ENCODE data around the gene SLC38A11.
A peak's percentile ranks its signal among the peaks of the same experiment; 100 is the strongest.

The SLC38A11 gene

GRCh38 chr2:164975891-164976290 is 20.6 kb upstream of the SLC38A11 start:
- Histone ChIP-seq H3K79me2 (ENCODE audit: insufficient read depth, low read length) (no peaks in the 10 kb centered on the region), H3F3A (ENCODE audit: low read depth) (no peaks in the 10 kb centered on the region), H3K9me2 (replicated peaks; ENCODE audit: low read depth, low read length) (no peaks in the 10 kb centered on the region), H2AFZ (ENCODE audit: low read length) (no peak overlapping the region), H3K4me1 (ENCODE audit: insufficient read depth, low read length, poor library complexity, severe bottlenecking) (peaks cover 36% of the 10 kb centered on the region), H3K27me3 (ENCODE audit: insufficient read depth, low read length, poor library complexity, severe bottlenecking) (no peaks in the 10 kb centered on the region), H3K4me3 (ENCODE audit: low read length, poor library complexity, severe bottlenecking) (no peak overlapping the region), H3K9me3 (ENCODE audit: insufficient read depth, low read depth, low read length) (no peaks in the 10 kb centered on the region), H4K20me1 (ENCODE audit: insufficient read depth, low read length, poor library complexity, severe bottlenecking) (no peaks in the 10 kb centered on the region), H3K4me2 (ENCODE audit: low read depth, low read length, poor library complexity, severe bottlenecking) (no peak overlapping the region), H3K9ac (ENCODE audit: low read depth, low read length, poor library complexity, severe bottlenecking) (no peak overlapping the region), H3K36me3 (ENCODE audit: insufficient read depth, low read length) (no peaks in the 10 kb centered on the region)
- no peak for TF ChIP-seq CTCF (conservative IDR thresholded peaks at IDR 0.05; ENCODE audit: low read length)
- TF ChIP-seq EZH2phosphoT487 (IDR thresholded peaks at IDR 0.05; ENCODE audit: borderline replicate concordance) = no peak

- H3F3A ChIP-seq (ENCODE audit: low read depth) = no peaks in the 10 kb centered on the region
- peaks cover 25% of the 10 kb centered on the region for H3K4me1 ChIP-seq (ENCODE audit: insufficient read depth, low read length, poor library complexity, severe bottlenecking)
- TF ChIP-seq EZH2phosphoT487 (IDR thresholded peaks at IDR 0.05; ENCODE audit: borderline replicate concordance) (no peak), CTCF (conservative IDR thresholded peaks at IDR 0.05; ENCODE audit: low read length) (no peak)
- no peaks in the 10 kb centered on the region for H3K79me2 ChIP-seq (ENCODE audit: insufficient read depth, low read length)
- no peaks in the 10 kb centered on the region for H3K36me3 ChIP-seq (ENCODE audit: insufficient read depth, low read length)
- no peak overlapping the region for H3K4me3 ChIP-seq (ENCODE audit: low read length, poor library complexity, severe bottlenecking)
- H3K9me2 ChIP-seq (replicated peaks; ENCODE audit: low read depth, low read length) = no peaks in the 10 kb centered on the region
- H4K20me1 ChIP-seq (ENCODE audit: insufficient read depth, low read length, poor library complexity, severe bottlenecking) = no peaks in the 10 kb centered on the region
- H3K4me2 ChIP-seq (ENCODE audit: low read depth, low read length, poor library complexity, severe bottlenecking) = peak overlapping the region; percentile 6
- peak overlapping the region; percentile 50; the same call in 1 of the 2 replicates for H2AFZ ChIP-seq (ENCODE audit: low read length)
- no peaks in the 10 kb centered on the region for H3K27me3 ChIP-seq (ENCODE audit: insufficient read depth, low read length, poor library complexity, severe bottlenecking)
- H3K9ac ChIP-seq (ENCODE audit: low read depth, low read length, poor library complexity, severe bottlenecking) = no peak overlapping the region
- H3K9me3 ChIP-seq (ENCODE audit: insufficient read depth, low read depth, low read length) = no peaks in the 10 kb centered on the region
Observed at GRCh38 chr2:164974221-164974620, 18.9 kb upstream of the SLC38A11 start.

- no peaks in the 10 kb centered on the region for H3K9me3 ChIP-seq (ENCODE audit: insufficient read depth, low read depth, low read length)
- H3K4me2 ChIP-seq (ENCODE audit: low read depth, low read length, poor library complexity, severe bottlenecking) = no peak overlapping the region
- H3F3A ChIP-seq (ENCODE audit: low read depth) = no peaks in the 10 kb centered on the region
- H3K79me2 ChIP-seq (ENCODE audit: insufficient read depth, low read length) = no peaks in the 10 kb centered on the region
- no peaks in the 10 kb centered on the region for H3K9me2 ChIP-seq (replicated peaks; ENCODE audit: low read depth, low read length)
- H3K9ac ChIP-seq (ENCODE audit: low read depth, low read length, poor library complexity, severe bottlenecking) = no peak overlapping the region
- no peak overlapping the region for H2AFZ ChIP-seq (ENCODE audit: low read length)
- TF ChIP-seq CTCF (conservative IDR thresholded peaks at IDR 0.05; ENCODE audit: low read length) = no peak
- TF ChIP-seq EZH2phosphoT487 (IDR thresholded peaks at IDR 0.05; ENCODE audit: borderline replicate concordance) = no peak
- H3K4me3 ChIP-seq (ENCODE audit: low read length, poor library complexity, severe bottlenecking) = no peak overlapping the region
- H3K27me3 ChIP-seq (ENCODE audit: insufficient read depth, low read length, poor library complexity, severe bottlenecking) = no peaks in the 10 kb centered on the region
- no peaks in the 10 kb centered on the region for H3K36me3 ChIP-seq (ENCODE audit: insufficient read depth, low read length)
- peaks cover 17% of the 10 kb centered on the region for H3K4me1 ChIP-seq (ENCODE audit: insufficient read depth, low read length, poor library complexity, severe bottlenecking)
- no peaks in the 10 kb centered on the region for H4K20me1 ChIP-seq (ENCODE audit: insufficient read depth, low read length, poor library complexity, severe bottlenecking)
Observed at GRCh38 chr2:164972216-164972615, 16.9 kb upstream of the SLC38A11 start.

Measured in Loucy (cell line).